IPS DF 6.9 (cell line): ENCODE measurements around the gene CARTPT.

Source experiments
- DNase-seq: peaks from one replicate; pipeline ENCODE4 v3.0.0-alpha.2; 2013; ENCODE audit warnings: low read depth, low spot score
- H3K27ac ChIP-seq: one replicate; pipeline ENCODE4 v1.5.1; 2013; ENCODE audit warnings: low read length, control low read depth
- H3K27me3 ChIP-seq: 2 replicates; pipeline ENCODE4 v1.6.1; 2013; ENCODE audit warnings: mild to moderate bottlenecking, low read length; ENCODE audit not compliant: control insufficient read depth, insufficient read depth
- H3K36me3 ChIP-seq: 2 replicates; pipeline ENCODE4 v1.6.1; 2013; ENCODE audit warnings: low read length; ENCODE audit not compliant: control insufficient read depth, insufficient read depth
- H3K4me1 ChIP-seq: 2 replicates; pipeline ENCODE4 v1.6.1; 2013; ENCODE audit warnings: low read length; ENCODE audit not compliant: control insufficient read depth, insufficient read depth
- H3K4me3 ChIP-seq: 2 replicates; pipeline ENCODE4 v1.5.1; 2013; ENCODE audit warnings: mild to moderate bottlenecking, low read length
- H3K9me3 ChIP-seq: 2 replicates; pipeline ENCODE4 v1.6.1; 2013; ENCODE audit warnings: low read length, inconsistent platforms; ENCODE audit not compliant: control insufficient read depth, insufficient read depth
- WGBS: extraction: QIAGEN DNeasy Blood & Tissue Kit; methylation state at CpG from one replicate; pipeline ENCODE4 v1.1.7; 2013; ENCODE audit warnings: mixed read lengths, missing lambda C conversion rate; ENCODE audit not compliant: insufficient read length, insufficient coverage; 5-methylcytosine and 5-hydroxymethylcytosine counted together

Gene CARTPT

DNA sequence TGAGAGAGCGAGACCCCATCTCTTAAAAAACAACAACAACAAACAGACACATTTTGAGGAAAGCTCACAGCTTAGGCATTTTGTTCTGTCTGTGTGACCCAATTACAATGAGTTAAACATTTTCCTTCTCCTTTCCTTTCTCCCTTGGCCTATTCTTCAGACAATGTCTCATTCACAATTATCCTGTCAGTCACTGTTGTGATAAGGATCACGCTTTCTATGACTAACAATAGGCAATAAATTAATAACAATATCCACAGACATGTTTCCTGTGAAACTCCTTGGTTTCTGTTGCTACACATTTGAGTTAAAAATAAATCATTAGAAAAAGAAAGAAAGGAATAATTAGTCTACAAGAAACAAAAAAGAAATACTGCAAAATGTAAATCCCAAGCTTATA, 19.8 kb upstream of the CARTPT start:
- no peak for DNase-seq
- peaks cover 2% of the 10 kb centered on the region; the same call in 1 of the 2 replicates for H3K4me1 ChIP-seq
- no peaks in the 10 kb centered on the region for H3K9me3 ChIP-seq
- H3K27me3 ChIP-seq, result no peaks in the 10 kb centered on the region
- WGBS, result no CpG with 5 or more reads among the region's 2 CpGs
- H3K36me3 ChIP-seq, result no peaks in the 10 kb centered on the region
- no peak overlapping the region for H3K4me3 ChIP-seq
- H3K27ac ChIP-seq, result no peak overlapping the region

GRCh38 chr5:71699751-71700150, 19.3 kb upstream of the CARTPT start:
- Histone ChIP-seq H3K27me3 (no peaks in the 10 kb centered on the region), H3K4me1 (peaks cover 2% of the 10 kb centered on the region; the same call in 1 of the 2 replicates), H3K9me3 (no peaks in the 10 kb centered on the region), H3K4me3 (no peak overlapping the region), H3K27ac (no peak overlapping the region), H3K36me3 (no peaks in the 10 kb centered on the region)
- no peak for DNase-seq
- WGBS, result no CpG with 5 or more reads among the region's 2 CpGs

GRCh38 chr5:71700803-71701202, 18.3 kb upstream of the CARTPT start:
- Histone ChIP-seq H3K4me1 (peaks cover 2% of the 10 kb centered on the region; the same call in 1 of the 2 replicates), H3K27me3 (no peaks in the 10 kb centered on the region), H3K4me3 (no peak overlapping the region), H3K27ac (no peak overlapping the region), H3K9me3 (no peaks in the 10 kb centered on the region), H3K36me3 (no peaks in the 10 kb centered on the region)
- no peak for DNase-seq

DNA sequence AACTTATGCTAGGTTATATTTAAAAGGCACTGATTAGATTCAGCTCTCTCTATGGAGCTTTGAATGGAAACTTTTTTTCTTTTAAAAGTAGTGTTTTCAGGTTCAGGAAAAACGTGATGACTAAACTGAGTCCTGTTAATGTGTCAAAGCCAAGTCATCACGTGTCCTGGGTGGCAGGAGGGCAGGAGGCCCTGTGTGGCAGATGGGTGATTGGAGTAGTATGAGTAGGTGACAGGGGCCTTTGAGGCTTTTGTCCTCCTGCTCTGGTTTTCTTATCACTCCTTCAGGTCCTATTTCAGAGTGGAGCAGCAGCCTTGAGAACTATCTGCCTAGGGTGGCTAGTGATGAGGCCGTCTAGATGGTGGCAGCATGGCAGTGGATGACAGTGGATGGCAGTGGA, 17.7 kb upstream of the CARTPT start:
- Histone ChIP-seq H3K27me3 (no peaks in the 10 kb centered on the region), H3K4me3 (no peak overlapping the region), H3K27ac (no peak overlapping the region), H3K9me3 (no peaks in the 10 kb centered on the region), H3K4me1 (peaks cover 2% of the 10 kb centered on the region; the same call in 1 of the 2 replicates), H3K36me3 (no peaks in the 10 kb centered on the region)
- DNase-seq, result no peak
- WGBS, result no CpG with 5 or more reads among the region's 3 CpGs

DNA sequence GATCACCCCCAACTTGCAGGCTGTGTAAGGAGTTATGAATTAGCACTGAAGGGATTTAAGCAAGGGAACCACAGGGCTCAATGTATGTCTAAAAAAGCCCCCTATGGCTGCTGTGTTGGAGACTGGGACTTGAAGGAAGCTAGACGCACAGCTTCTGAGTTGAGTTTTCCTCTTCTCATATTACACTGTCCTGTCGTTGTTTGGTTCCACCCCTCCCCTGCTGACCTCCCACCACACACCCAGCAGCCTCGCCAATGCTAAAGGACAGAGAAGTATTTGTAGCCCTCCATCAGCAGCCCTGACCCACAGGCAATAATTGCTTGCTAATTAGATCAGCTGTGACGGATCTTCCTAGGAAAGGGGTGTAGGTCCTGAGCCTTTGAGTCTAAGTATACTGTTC, 15.1 kb upstream of the CARTPT start:
- Histone ChIP-seq H3K4me1 (no peaks in the 10 kb centered on the region), H3K36me3 (no peaks in the 10 kb centered on the region), H3K4me3 (no peak overlapping the region), H3K27ac (no peak overlapping the region), H3K27me3 (no peaks in the 10 kb centered on the region), H3K9me3 (no peaks in the 10 kb centered on the region)
- WGBS, result no CpG with 5 or more reads among the region's 4 CpGs
- no peak for DNase-seq

DNA sequence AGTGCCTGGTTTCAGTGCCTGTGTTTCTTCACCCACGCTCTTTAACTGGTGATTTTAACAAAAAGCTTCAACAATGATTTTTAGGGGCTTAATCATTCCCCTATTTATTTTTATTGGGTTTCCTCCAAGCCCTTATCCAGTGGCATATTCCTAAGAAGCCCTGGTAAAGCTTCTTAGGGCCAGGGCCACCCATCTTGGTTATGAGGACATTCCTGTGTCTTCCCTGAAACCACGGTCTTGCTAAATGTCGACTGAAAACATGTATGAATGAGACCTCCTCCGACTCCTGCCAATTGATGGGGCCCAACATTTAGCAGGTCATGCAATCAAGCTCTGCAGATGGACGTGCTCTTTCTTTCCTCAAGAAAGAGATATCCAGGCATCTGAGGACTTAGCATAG, 13.7 kb upstream of the CARTPT start:
- no CpG with 5 or more reads among the region's 5 CpGs for WGBS
- DNase-seq, result no peak
- Histone ChIP-seq H3K4me1 (no peaks in the 10 kb centered on the region), H3K27me3 (no peaks in the 10 kb centered on the region), H3K36me3 (no peaks in the 10 kb centered on the region), H3K27ac (no peak overlapping the region), H3K9me3 (no peaks in the 10 kb centered on the region), H3K4me3 (no peak overlapping the region)

- Histone ChIP-seq H3K4me3 (no peak overlapping the region), H3K36me3 (no peaks in the 10 kb centered on the region), H3K4me1 (no peaks in the 10 kb centered on the region), H3K27ac (no peak overlapping the region), H3K27me3 (no peaks in the 10 kb centered on the region), H3K9me3 (no peaks in the 10 kb centered on the region)
- no CpG with 5 or more reads among the region's 3 CpGs for WGBS
- DNase-seq, result no peak
Observed at GRCh38 chr5:71706906-71707305, 12.2 kb upstream of the CARTPT start.

- no peak for DNase-seq
- no CpG with 5 or more reads among the region's 4 CpGs for WGBS
- H3K27me3 ChIP-seq, result no peaks in the 10 kb centered on the region
- H3K4me3 ChIP-seq, result no peak overlapping the region
- H3K27ac ChIP-seq, result no peak overlapping the region
- H3K9me3 ChIP-seq, result no peaks in the 10 kb centered on the region
- no peaks in the 10 kb centered on the region for H3K4me1 ChIP-seq
- H3K36me3 ChIP-seq, result no peaks in the 10 kb centered on the region
Observed at GRCh38 chr5:71711610-71712009, 7.5 kb upstream of the CARTPT start.

- Histone ChIP-seq H3K27ac (no peak overlapping the region), H3K9me3 (no peaks in the 10 kb centered on the region), H3K36me3 (no peaks in the 10 kb centered on the region), H3K27me3 (peaks cover 7% of the 10 kb centered on the region; the same call in 1 of the 2 replicates), H3K4me1 (no peaks in the 10 kb centered on the region), H3K4me3 (no peak overlapping the region)
- no CpG with 5 or more reads among the region's 2 CpGs for WGBS
- DNase-seq, result no peak
Observed at GRCh38 chr5:71714911-71715310, 4.2 kb upstream of the CARTPT start.

DNA sequence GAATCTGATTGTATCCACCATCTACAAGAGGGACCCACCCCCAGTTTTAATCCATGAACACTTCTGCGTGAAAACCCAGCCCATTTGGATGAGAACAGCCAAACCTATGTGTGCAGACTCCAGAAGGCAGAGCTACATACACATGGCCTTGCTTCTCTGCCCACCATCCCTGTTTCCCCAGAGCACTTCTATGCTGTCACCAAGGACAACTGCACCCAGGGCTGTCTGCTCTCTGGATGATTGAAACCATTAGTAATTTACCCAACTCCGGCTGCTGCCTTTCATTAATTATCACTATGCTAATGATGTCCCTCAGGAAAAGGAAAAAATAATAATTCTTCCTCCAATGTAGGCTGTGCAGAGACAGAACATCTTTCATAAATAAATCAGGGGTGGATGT, 8.9 kb downstream of the CARTPT start:
- no peak for DNase-seq
- Histone ChIP-seq H3K9me3 (no peaks in the 10 kb centered on the region), H3K36me3 (no peaks in the 10 kb centered on the region), H3K27me3 (no peaks in the 10 kb centered on the region), H3K27ac (no peak overlapping the region), H3K4me3 (no peak overlapping the region), H3K4me1 (no peaks in the 10 kb centered on the region)
- no CpG with 5 or more reads among the region's 2 CpGs for WGBS

DNA sequence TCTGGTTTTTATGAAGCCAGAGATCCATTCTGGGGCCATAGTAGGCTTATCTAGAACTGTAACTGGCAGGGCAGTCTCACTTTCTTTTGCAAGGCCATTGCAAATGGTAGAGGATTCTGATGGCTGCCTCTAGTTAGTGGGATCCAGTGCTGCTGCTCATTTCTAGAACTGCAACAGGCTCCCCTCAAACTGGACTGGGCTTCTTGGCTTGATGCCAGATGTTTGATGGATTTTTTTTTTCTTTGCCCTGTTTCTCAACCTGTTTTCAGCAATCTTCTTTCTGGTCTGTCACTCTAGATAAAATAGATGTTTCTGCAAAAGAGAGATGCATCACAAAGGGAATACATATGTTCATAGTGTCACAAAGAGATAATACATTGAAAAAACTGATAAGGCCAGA, 11.9 kb downstream of the CARTPT start:
- DNase-seq, result no peak
- Histone ChIP-seq H3K4me3 (no peak overlapping the region), H3K27ac (no peak overlapping the region), H3K27me3 (no peaks in the 10 kb centered on the region), H3K4me1 (no peaks in the 10 kb centered on the region), H3K36me3 (no peaks in the 10 kb centered on the region), H3K9me3 (no peaks in the 10 kb centered on the region)
